ENCODE measurements around the gene DNAJC15.

DNAJC15 gene

GRCh38 chr13:43083750-43084149, 60.4 kb downstream of the DNAJC15 start:
- no peak for DNase-seq (ENCODE audit: low read depth in 2 of 2)

GRCh38 chr13:43085545-43085944, 62.2 kb downstream of the DNAJC15 start:
- no peak for DNase-seq (ENCODE audit: low read depth in 2 of 2)

- DNase-seq (ENCODE audit: low read depth in 2 of 2) = no peak
Observed at GRCh38 chr13:43086181-43086580, 62.8 kb downstream of the DNAJC15 start.

- no peak for DNase-seq (ENCODE audit: low read depth in 2 of 2)
Observed at GRCh38 chr13:43088093-43088511, 64.7 kb downstream of the DNAJC15 start.

- no peak for DNase-seq (ENCODE audit: low read depth in 2 of 2)
Observed at GRCh38 chr13:43089912-43090498, 66.6 kb downstream of the DNAJC15 start.

GRCh38 chr13:43094901-43095300, 71.5 kb downstream of the DNAJC15 start:
- no peak for DNase-seq (ENCODE audit: low read depth in 2 of 2)

GRCh38 chr13:43095771-43096719, 72.7 kb downstream of the DNAJC15 start:
- DNase-seq (ENCODE audit: low read depth in 2 of 2) = no peak

GRCh38 chr13:43100667-43101066, 77.3 kb downstream of the DNAJC15 start:
- DNase-seq (ENCODE audit: low read depth in 2 of 2) = no peak

- DNase-seq (ENCODE audit: low read depth in 2 of 2) = no peak
Observed at GRCh38 chr13:43102304-43102703, 78.9 kb downstream of the DNAJC15 start.

- no peak for DNase-seq (ENCODE audit: low read depth in 2 of 2)
Observed at GRCh38 chr13:43107780-43108179, 84.4 kb downstream of the DNAJC15 start.

GRCh38 chr13:43110036-43110435, 86.7 kb downstream of the DNAJC15 start:
- DNase-seq (ENCODE audit: low read depth in 2 of 2) = no peak

GRCh38 chr13:43110658-43111057, 87.3 kb downstream of the DNAJC15 start:
- no peak for DNase-seq (ENCODE audit: low read depth in 2 of 2)

GRCh38 chr13:43111559-43112400, 88.4 kb downstream of the DNAJC15 start:
- no peak for DNase-seq (ENCODE audit: low read depth in 2 of 2)

GRCh38 chr13:43113603-43114002, 90.2 kb downstream of the DNAJC15 start:
- no peak for DNase-seq (ENCODE audit: low read depth in 2 of 2)

GRCh38 chr13:43114504-43114903, 91.1 kb downstream of the DNAJC15 start:
- DNase-seq (ENCODE audit: low read depth in 2 of 2) = no peak

GRCh38 chr13:43115141-43115540, 91.8 kb downstream of the DNAJC15 start:
- no peak for DNase-seq (ENCODE audit: low read depth in 2 of 2)

- DNase-seq (ENCODE audit: low read depth in 2 of 2) = no peak
Observed at GRCh38 chr13:43116242-43116641, 92.9 kb downstream of the DNAJC15 start.

GRCh38 chr13:43118521-43118920, 95.1 kb downstream of the DNAJC15 start:
- DNase-seq (ENCODE audit: low read depth in 2 of 2) = no peak

- DNase-seq (ENCODE audit: low read depth in 2 of 2) = no peak
Observed at GRCh38 chr13:43119206-43119605, 95.8 kb downstream of the DNAJC15 start.

GRCh38 chr13:43122791-43123190, 99.4 kb downstream of the DNAJC15 start:
- no peak for DNase-seq (ENCODE audit: low read depth in 2 of 2)

- DNase-seq (ENCODE audit: low read depth in 2 of 2) = no peak
Observed at GRCh38 chr13:43123856-43124255, 100.5 kb downstream of the DNAJC15 start.

- DNase-seq (ENCODE audit: low read depth in 2 of 2) = no peak
Observed at GRCh38 chr13:43124490-43124889, 101.1 kb downstream of the DNAJC15 start.

All from stimulated activated CD4-positive, alpha-beta T cell treated with anti-CD3 and anti-CD28 coated beads, Interleukin-1b, Interleukin-23, amount 100 ng/mL, for 1 hour (primary cell).